Skeletal muscle cell (primary cell): ENCODE data around the gene CRTC1.
A peak's percentile ranks its signal among the peaks of the same experiment; 100 is the strongest.

Source experiments
- DNase-seq: peaks from one replicate; pipeline ENCODE4 v3.0.0-alpha.2; 2010; ENCODE audit warnings: low read depth
- H3K4me3 ChIP-seq: 2 replicates; pipeline ENCODE4 v1.5.1; 2011; ENCODE audit warnings: low read depth, mild to moderate bottlenecking, control low read depth, low read length, moderate library complexity

CRTC1 gene

DNA sequence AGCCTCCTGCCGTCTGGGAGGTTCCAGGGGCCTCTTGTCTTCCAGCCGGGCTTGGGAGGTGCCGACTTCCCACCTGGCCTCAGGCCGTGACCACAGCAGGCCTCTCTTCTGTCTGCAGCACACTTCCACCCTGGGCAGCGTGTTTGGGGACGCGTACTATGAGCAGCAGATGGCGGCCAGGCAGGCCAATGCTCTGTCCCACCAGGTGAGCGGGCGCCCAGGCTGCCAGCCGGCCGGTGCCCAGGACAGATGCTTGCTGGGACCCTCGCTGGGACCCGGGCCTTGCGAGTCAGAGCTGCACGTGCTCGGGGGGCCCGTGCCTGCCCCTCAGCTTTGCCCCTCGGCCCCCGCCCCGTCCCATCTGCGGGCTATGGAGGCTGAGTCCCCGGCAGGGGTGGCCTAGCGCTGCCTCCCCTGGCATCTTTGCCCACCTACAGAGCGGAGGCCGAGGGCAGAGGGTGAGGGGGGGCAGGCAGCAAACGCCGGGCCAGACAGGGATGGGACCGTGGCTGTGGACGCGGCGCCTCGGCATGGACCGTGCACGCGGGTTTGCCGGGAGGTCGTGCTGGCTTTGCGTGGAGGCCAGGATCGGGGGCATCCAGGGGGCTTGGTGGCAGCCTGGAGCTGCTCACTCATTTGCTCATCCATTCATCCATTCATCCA, 91.4 kb downstream of the CRTC1 start:
- H3K4me3 ChIP-seq, result no peak overlapping the region
- DNase-seq, result no peak

DNA sequence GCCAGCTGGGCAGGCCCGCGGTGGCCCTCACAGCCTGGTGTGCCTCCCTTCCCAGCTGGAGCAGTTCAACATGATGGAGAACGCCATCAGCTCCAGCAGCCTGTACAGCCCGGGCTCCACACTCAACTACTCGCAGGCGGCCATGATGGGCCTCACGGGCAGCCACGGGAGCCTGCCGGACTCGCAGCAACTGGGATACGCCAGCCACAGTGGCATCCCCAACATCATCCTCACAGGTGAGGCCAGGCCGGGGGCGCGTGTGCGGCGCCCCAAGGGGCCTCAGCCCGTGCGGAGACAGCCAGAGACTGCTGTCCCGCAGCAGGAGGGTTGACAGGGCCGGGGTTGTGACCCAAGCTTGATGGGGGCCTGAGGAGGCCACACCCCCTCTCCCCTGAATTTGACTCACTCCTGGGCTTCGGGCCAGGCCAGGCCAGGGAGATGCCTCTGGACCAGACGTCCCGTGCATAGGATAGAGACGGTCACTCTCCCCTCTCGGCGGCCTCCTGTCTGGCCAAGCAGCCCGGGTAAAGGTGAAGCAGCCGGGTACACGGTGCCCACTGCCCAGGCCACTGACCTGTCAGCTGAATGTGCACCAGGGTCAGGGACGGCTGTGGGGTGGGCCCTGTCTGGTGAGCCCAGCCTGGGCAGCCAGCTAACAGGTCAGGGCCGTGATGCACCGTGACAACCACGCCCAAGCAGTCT, 92.3 kb downstream of the CRTC1 start:
- DNase-seq, result no peak
- H3K4me3 ChIP-seq, result no peak overlapping the region

DNA sequence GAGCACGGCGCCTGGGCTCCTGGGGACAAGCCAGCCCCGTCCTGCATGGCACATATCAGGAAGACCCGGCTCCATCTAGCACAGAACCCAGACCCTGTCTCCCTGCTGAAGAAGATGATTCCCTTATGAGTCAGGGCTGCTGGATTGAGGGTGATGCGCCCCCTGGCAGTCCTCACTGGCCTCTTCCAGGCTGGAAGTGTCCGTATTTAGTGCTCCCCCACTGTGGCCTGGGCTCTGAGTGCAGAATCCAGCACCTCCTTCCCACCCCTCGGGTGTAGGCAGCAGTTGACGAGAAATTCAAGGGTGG, 92.8 kb downstream of the CRTC1 start:
- H3K4me3 ChIP-seq, result no peak overlapping the region
- DNase-seq, result no peak

GRCh38 chr19:18776736-18777135, 93.3 kb downstream of the CRTC1 start:
- DNase-seq, result no peak
- H3K4me3 ChIP-seq, result no peak overlapping the region

- H3K4me3 ChIP-seq, result no peak overlapping the region
- DNase-seq, result no peak
These were observed 94.0 kb downstream of the CRTC1 start for GRCh38 chr19:18777301-18778075.

DNA sequence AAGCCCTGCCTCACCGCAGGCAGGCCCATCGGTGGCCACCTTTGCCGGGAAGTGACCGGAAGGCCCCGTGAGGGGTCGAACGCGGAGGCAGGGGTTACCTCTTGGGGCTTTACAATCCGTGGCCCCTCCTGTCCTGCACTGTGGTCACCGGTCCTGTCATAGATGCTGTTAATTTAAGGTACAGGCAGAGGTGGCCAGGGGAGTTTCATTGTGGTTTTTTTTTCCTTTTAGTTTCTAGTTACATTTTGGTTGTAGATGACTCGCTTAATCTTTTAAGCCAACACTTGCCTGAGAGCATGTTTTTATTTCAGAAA, 94.6 kb downstream of the CRTC1 start:
- H3K4me3 ChIP-seq, result no peak overlapping the region
- no peak for DNase-seq

DNA sequence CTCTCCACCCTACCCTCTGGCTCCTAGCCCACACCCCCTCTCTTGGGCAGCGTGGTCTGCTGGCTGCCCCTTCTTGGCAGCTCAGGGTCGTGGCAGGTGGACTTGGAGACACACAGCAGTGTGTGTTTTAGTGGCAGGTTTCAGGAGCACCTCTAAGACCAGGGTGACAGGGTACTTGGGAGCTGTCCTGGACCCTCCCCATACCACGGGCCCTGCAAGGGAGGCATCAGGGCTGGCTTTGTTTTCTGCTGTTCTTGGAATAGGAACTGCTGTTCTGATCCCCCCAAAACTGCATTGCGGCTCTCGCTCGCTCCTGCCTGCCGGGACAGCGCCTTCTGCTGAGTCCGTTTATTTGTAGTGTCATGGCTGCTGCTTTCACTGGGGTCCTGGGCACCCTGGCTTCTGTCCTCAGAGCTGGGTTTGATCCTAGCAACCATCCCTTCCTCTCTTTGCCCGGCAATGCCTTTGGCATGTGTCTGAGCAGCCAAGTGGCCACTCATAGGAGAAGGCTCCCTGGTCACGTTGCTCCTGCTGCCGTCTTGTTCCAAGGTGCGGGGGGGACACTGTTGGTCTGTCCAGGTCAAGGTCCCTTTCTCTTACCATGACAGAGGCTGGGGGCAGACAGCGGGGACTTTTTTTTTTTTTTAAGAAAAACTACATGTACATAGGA, 95.5 kb downstream of the CRTC1 start:
- no peak overlapping the region for H3K4me3 ChIP-seq
- DNase-seq, result no peak

GRCh38 chr19:18780081-18780480, 96.6 kb downstream of the CRTC1 start:
- no peak overlapping the region for H3K4me3 ChIP-seq

DNA sequence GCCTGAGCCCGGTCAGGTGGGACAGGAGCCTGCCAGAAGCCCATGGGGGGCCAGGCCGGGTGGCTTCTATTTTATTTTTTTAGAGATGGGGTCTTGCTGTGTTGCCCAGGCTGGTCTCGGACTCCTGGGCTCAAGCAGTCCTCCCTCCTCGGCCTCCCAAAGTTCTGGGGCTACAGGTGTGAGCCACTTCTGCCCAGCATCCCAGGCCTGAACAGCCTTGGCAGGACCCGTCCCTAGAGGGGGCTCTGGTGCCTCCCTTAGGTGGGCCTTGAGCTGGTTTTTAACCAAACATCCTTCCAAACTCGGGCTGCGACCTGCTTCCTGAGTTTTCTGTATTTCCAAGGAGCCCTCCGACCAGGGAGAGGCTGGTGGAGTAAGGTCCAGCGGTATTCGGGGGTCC, 97.2 kb downstream of the CRTC1 start:
- DNase-seq, result no peak
- no peak overlapping the region for H3K4me3 ChIP-seq

More at GRCh38 chr19:18780081-18780480, 96.6 kb downstream of the CRTC1 start:
- no peak for DNase-seq

DNA sequence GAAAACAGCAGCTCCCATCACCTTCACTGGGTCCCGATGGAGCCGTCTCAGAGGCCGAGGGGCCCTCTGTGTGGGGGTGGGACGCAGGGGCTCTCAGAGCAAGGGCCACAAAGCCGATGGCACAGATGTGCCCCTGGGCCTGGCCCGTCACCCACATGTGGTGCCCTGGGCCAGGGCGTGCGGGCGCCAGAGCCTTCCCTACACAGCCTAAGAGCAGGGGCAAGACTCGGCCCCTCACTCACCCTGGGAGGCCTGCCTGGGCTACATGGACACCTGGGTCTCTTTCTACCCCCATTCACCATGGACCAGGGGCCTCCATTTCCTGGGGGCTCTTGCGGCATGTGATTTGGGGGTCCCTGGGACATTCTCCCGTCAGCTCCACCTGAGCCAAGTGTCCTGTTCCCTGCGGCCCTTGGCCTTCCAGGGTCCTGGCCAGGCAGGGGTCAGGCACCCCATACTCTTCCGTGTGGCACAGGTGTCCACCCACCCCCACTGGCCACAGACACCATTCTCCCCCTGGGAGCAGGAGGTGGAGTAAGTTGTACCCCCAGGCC, 97.6 kb downstream of the CRTC1 start:
- no peak overlapping the region for H3K4me3 ChIP-seq
- no peak for DNase-seq

GRCh38 chr19:18781885-18782527, 98.5 kb downstream of the CRTC1 start:
- H3K4me3 ChIP-seq, result no peak overlapping the region
- no peak for DNase-seq

GRCh38 chr19:18782559-18783225, 99.2 kb downstream of the CRTC1 start:
- H3K4me3 ChIP-seq, result no peak overlapping the region
- no peak for DNase-seq

GRCh38 chr19:18783958-18784785, 100.7 kb downstream of the CRTC1 start:
- no peak for DNase-seq
- no peak overlapping the region for H3K4me3 ChIP-seq

GRCh38 chr19:18784786-18785120, 101.3 kb downstream of the CRTC1 start:
- H3K4me3 ChIP-seq, result no peak overlapping the region

DNA sequence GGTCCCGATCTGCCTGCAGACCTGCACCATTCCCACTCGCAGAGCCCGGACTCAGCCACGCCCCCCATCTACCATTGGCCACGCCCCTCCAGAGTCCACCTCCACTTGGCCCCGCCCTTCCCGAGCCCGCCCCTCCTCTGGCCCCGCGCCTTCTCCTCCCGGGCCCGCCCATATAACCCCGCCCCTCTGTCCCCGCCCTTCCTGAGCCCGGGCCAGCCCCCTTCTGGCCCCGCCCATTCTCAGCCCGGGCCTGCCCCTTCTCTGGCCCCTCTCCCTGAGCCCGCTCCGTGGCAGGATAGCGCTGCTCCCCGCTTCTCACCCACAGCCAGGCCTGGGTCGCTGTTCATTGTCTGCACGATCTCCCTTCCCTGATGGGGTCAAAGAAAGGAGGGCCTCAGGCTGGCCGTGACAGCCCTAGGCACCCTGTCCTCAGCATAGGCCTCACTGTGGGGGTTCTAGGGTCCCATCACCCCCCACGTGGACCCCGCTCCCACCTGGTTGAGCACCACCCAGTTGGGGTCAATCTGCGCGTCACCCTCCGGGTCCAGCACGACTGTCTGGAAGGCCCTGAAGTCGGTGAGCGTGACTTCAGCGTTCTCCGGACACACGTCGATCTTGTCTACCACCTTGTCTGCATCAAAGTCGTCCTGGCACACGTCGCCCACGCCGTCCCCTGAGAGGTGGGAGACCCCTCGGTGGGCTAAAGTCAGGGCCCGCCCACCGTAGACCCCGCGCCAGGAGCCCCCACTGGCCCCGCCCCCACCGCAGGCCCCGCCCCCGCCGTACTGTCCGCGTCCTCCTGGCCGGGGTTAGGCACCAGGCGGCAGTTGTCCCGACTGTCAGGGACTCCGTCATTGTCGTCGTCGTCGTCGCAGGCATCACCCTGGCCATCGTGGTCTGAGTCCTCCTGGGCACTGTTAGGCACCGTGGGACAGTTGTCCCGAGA, 102.0 kb downstream of the CRTC1 start:
- H3K4me3 ChIP-seq, result peak overlapping the region; percentile 15

More at GRCh38 chr19:18784786-18785120, 101.3 kb downstream of the CRTC1 start:
- no peak for DNase-seq

GRCh38 chr19:18788529-18789421, 105.3 kb downstream of the CRTC1 start:
- no peak overlapping the region for H3K4me3 ChIP-seq
- no peak for DNase-seq

More for the DNA sequence above, 102.0 kb downstream of the CRTC1 start:
- no peak for DNase-seq
